Activated T-helper 17 cell treated with anti-CD3 and anti-CD28 coated beads, Interleukin-2, amount 50 U/mL, for 72 hours (primary cell): ENCODE measurements around the gene SLC13A3. TPM values are rescaled to one million over a fixed set of nuclear protein-coding genes. Genes with fewer than 3 reads are reported as not detected.

Source experiments
- ATAC-seq: fragments of 150-1000 bp; cut with Tn5 transposase; replicated peaks from 2 replicates; pipeline ENCODE4 v1.10.0; 2021; ENCODE audit warnings: mild to moderate bottlenecking, moderate library complexity
- H3K27ac Mint-ChIP-seq: one replicate; pipeline ENCODE4 v1.8.0; 2022; ENCODE audit warnings: mixed read lengths
- H3K27me3 Mint-ChIP-seq: one replicate; pipeline ENCODE4 v1.8.0; 2022; ENCODE audit warnings: mixed read lengths
- H3K36me3 Mint-ChIP-seq: one replicate; pipeline ENCODE4 v1.8.0; 2022; ENCODE audit warnings: low read depth, mild to moderate bottlenecking, mixed read lengths
- H3K4me1 Mint-ChIP-seq: one replicate; pipeline ENCODE4 v1.8.0; 2022; ENCODE audit warnings: mixed read lengths
- H3K4me3 Mint-ChIP-seq: one replicate; pipeline ENCODE4 v1.8.0; 2022; ENCODE audit warnings: mild to moderate bottlenecking, mixed read lengths
- H3K9me3 Mint-ChIP-seq: one replicate; pipeline ENCODE4 v1.8.0; 2022; ENCODE audit warnings: mixed read lengths
- total RNA-seq, 2 donors: library from RNA; stranded (reverse); gene quantifications; one replicate each; pipeline ENCODE4 v1.2.3, GENCODE V29; 2022

Gene SLC13A3
- total RNA-seq, 2 donors from 2014 or later, result not detected

DNA sequence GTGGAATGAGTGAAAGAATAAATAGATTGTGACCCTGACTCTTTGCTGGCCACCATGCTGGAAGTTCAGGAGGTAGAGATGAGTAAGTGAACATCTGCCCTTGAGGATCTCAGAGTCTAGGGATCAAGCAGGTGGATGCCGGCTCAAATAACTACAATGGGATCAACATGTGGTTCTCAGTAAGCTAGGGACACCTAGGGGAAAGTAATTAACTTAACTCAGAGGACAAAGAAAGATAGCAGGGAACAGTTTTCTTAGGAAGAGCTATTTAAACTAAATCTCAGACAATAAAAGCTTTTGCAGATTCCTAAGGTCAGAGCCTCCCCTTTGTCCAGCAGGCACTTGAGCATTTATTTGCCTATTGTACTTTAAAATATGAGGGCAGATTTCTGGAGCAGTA is 29.1 kb downstream of the SLC13A3 start:
- no peak for ATAC-seq
- peaks cover 20% of the 10 kb centered on the region for H3K27me3 Mint-ChIP-seq
- no peak overlapping the region for H3K27ac Mint-ChIP-seq
- no peaks in the 10 kb centered on the region for H3K36me3 Mint-ChIP-seq
- H3K4me1 Mint-ChIP-seq, result no peaks in the 10 kb centered on the region
- H3K4me3 Mint-ChIP-seq, result no peak overlapping the region
- peaks cover 6% of the 10 kb centered on the region for H3K9me3 Mint-ChIP-seq

DNA sequence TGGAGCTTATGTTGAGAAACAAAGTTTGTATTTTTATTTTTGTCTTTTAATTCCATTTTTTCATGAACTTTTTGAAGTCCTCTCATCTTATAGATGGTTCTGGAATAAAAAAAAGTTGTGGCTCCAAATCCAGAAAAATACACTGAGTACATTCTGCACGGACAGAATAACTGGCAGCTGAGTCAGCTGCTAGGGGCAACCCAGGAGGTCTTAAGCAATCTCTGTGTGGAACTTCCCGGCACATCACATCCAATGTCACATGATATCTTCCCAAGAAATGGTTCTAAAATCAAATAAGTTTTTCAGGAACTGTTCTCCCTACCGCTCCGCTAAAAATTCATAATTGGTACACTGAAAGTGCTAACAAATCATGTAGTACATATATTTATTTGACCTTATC is 29.8 kb downstream of the SLC13A3 start:
- Mint-ChIP-seq H3K36me3 (no peaks in the 10 kb centered on the region), H3K27me3 (peaks cover 16% of the 10 kb centered on the region), H3K9me3 (peaks cover 6% of the 10 kb centered on the region), H3K4me3 (no peak overlapping the region), H3K4me1 (no peaks in the 10 kb centered on the region), H3K27ac (no peak overlapping the region)
- no peak for ATAC-seq

DNA sequence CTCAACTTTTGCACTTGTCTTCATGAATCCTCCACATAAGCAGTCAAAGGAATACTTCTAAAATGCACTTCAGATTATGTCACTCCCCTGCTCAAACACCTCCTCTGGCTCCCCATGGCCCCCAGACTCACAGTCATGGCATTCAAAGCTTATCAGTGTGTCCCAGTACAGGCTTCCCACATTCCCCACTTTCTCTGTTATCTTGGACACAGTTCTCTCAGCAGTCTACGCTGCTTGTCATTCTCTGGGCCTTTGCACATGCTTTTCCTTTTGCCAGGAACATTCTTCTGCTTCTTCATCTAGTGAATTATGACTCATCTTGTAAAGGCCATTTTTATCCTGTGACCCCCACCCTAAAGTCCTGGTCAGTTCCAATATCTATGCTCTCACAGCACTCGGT is 31.8 kb downstream of the SLC13A3 start:
- H3K4me3 Mint-ChIP-seq, result no peak overlapping the region
- no peak for ATAC-seq
- peaks cover 16% of the 10 kb centered on the region for H3K27me3 Mint-ChIP-seq
- no peaks in the 10 kb centered on the region for H3K4me1 Mint-ChIP-seq
- peaks cover 6% of the 10 kb centered on the region for H3K9me3 Mint-ChIP-seq
- no peaks in the 10 kb centered on the region for H3K36me3 Mint-ChIP-seq
- no peak overlapping the region for H3K27ac Mint-ChIP-seq

DNA sequence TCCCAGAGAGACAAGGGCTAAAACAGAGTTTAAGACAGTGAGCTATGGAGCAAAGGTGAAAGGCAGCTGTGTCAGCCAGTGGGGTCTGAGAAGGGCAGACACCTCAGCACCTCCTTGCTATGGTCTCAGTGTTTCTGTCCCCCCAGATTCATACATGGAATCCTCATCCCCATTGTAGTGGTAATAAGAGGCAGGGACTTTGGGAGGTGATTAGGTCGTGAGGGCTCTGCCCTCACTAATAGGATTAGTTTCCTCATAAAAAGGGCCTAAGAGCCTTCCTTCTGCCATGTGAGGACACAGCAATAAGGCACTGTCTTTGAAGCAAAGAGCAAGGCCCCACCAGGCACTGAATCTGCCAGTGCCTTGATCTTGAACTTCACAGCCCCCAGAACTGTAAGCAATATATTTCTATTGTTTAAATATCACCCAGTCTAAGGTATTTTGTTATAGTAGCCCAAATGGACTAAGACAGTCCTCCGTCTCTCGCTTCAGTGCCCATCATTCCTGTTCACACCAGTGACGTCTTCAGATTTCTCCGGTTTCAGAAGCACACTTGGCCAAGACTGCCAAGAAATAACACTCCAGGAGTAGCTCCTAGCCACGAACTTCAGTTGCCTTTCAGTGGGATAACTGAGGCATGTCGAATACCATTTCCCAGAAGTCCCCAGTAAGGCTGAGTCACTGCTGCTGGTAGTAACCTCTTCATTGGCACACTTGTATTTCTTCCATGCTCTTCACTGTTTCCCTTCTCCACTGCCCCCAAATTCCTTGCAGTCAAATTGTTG is 32.8 kb downstream of the SLC13A3 start:
- Mint-ChIP-seq H3K36me3 (no peaks in the 10 kb centered on the region), H3K4me1 (no peaks in the 10 kb centered on the region), H3K27ac (no peak overlapping the region), H3K27me3 (peaks cover 13% of the 10 kb centered on the region), H3K9me3 (no peaks in the 10 kb centered on the region), H3K4me3 (no peak overlapping the region)
- ATAC-seq, result no peak

DNA sequence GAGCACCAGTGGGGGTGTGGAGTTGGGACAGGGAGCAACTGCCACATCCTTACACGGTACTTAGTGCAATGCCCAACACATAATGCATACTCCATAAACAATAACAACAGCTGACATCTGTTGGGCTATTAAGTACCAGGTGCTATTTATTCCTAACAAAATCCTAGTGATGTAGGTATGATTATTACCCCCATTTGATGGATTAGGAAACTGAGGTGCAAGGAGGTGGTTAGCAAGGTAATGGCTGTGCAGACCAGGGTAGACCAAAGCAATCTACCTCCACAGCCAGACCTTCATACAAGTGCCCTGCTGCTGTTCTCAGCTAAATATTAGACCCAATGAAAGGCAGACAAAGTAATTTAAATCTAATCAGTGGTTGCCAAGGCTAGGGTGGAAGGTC is 36.8 kb downstream of the SLC13A3 start:
- H3K9me3 Mint-ChIP-seq, result no peaks in the 10 kb centered on the region
- no peaks in the 10 kb centered on the region for H3K4me1 Mint-ChIP-seq
- no peaks in the 10 kb centered on the region for H3K36me3 Mint-ChIP-seq
- H3K4me3 Mint-ChIP-seq, result no peak overlapping the region
- H3K27me3 Mint-ChIP-seq, result peaks cover 14% of the 10 kb centered on the region
- no peak overlapping the region for H3K27ac Mint-ChIP-seq
- ATAC-seq, result no peak

DNA sequence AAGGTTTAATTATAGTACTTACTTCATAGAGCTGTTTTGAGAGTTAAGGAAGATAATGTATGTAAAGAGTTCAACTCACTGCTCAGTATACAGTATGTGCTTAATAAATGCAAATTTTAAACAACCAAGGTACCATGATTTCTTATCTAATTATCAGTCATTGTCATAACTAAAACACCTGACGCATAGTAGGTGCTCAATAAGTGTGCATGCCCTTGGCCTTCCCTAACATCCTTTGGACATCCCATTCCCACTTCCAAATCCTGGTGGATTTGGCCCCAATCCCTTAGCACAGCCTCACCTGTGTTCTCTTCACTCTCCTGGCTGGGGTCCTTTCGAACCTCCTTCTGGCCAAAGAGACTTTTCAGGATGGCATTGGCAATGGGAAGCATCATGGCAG is 41.1 kb downstream of the SLC13A3 start:
- H3K9me3 Mint-ChIP-seq, result no peaks in the 10 kb centered on the region
- no peak for ATAC-seq
- H3K27me3 Mint-ChIP-seq, result peaks cover 12% of the 10 kb centered on the region
- no peaks in the 10 kb centered on the region for H3K36me3 Mint-ChIP-seq
- no peak overlapping the region for H3K27ac Mint-ChIP-seq
- H3K4me3 Mint-ChIP-seq, result no peak overlapping the region
- no peaks in the 10 kb centered on the region for H3K4me1 Mint-ChIP-seq

DNA sequence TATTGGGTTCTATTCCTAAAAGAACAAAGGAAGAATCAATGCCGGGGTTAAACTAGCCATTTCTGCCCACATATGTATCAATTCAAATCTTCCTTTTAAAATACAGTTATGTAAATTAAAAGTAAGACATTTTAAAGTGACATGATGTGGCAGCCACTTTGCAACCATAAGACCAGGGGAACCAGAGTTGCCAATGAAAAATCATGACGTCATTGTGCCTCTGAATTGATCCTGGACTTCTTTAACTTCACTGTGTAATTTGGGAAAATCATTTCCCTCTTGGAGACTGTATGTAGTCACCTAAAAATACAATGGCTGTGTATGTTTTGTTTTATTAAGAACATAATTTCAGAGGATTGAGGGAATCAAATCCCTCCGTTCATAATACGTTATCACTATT is 42.2 kb downstream of the SLC13A3 start:
- H3K4me3 Mint-ChIP-seq, result no peak overlapping the region
- H3K27ac Mint-ChIP-seq, result no peak overlapping the region
- H3K9me3 Mint-ChIP-seq, result no peaks in the 10 kb centered on the region
- no peak for ATAC-seq
- peaks cover 11% of the 10 kb centered on the region for H3K27me3 Mint-ChIP-seq
- H3K36me3 Mint-ChIP-seq, result no peaks in the 10 kb centered on the region
- H3K4me1 Mint-ChIP-seq, result peaks cover under 1% of the 10 kb centered on the region

DNA sequence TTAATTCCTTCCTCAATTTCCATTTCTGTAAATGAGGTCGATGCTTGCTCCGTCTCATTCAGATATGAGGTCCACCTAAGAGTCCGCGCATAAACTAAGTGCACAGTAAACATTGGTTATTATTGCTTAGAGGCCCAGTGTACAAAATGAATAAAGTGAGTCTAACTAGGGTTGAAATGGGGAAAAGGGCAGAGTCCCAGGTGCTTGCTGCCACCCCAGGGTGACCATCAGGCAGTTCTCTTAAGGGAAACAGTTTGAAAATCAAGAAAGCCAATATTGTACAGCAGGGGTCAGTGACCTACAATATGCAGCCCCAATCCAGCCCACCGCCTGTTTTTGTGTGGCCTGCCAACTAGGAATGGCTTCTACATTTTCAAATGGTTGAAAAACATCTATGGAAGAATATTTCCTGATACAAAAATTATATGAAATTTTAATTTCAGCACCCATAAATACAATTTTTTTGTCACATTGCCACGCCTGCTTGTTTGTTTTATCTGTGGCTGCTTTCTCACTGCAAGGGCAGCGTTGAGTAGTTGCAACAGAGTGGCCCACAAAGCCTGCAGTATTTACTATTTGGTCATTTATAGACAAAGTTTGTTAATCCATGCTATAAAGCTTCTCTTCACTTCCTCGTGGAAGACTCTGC is 43.3 kb downstream of the SLC13A3 start:
- peaks cover 6% of the 10 kb centered on the region for H3K27me3 Mint-ChIP-seq
- no peak overlapping the region for H3K4me3 Mint-ChIP-seq
- no peak overlapping the region for H3K27ac Mint-ChIP-seq
- ATAC-seq, result no peak
- no peaks in the 10 kb centered on the region for H3K36me3 Mint-ChIP-seq
- no peaks in the 10 kb centered on the region for H3K9me3 Mint-ChIP-seq
- H3K4me1 Mint-ChIP-seq, result peaks cover 3% of the 10 kb centered on the region

DNA sequence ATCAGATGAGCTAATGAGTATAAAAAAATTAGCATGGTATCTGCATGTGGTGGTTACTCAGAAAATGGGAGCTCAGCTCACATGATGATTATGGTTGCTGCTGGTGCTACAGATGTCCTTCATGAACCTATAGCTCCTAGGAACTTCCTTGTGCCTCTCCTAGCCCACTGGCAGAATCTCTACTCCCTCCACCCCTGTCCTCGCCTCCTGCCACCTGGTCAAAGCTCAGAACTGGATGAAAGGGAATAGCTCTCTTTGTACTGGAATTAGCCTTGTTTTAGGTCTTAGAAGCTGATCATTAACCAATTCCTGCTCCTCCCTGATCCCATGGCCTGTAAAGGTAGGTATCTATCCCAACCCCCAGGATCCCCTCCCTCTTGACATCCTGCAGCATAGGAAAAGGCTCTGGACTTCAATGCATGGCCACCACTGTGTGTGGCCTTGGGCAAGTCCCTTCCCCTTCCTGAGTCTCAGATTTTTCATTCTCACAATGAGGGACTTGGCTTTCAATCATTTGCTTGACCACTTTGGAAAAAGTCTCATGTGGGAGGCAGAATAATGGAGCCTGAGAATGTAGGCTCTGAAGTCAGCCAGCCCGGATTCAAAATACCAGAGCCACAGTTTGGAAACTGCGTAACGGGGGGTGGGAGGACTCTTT is 43.9 kb downstream of the SLC13A3 start:
- Mint-ChIP-seq H3K9me3 (no peaks in the 10 kb centered on the region), H3K27ac (no peak overlapping the region), H3K4me1 (peaks cover 3% of the 10 kb centered on the region), H3K27me3 (peaks cover 3% of the 10 kb centered on the region), H3K36me3 (no peaks in the 10 kb centered on the region), H3K4me3 (no peak overlapping the region)
- ATAC-seq, result no peak

DNA sequence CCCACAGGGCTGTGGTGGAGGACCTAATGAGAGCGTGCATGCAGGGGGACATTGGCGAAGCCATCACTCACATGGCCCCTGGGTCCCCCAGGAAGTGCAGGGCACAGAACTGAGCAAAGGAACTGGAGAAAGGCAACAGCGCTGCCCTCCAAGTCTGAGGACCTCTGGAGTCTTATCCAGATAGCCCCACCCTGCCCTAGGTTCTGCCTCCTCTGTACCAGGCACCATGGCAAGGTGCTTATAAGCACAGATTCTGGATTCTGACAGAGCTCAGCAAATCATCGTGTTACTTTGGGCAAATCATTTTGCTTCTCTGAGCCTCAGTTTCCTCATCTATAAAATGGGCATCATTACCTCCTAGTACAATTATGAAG is 44.5 kb downstream of the SLC13A3 start:
- Mint-ChIP-seq H3K27me3 (peaks cover 3% of the 10 kb centered on the region), H3K36me3 (no peaks in the 10 kb centered on the region), H3K4me3 (no peak overlapping the region), H3K4me1 (peaks cover 3% of the 10 kb centered on the region), H3K9me3 (no peaks in the 10 kb centered on the region), H3K27ac (no peak overlapping the region)
- no peak for ATAC-seq

DNA sequence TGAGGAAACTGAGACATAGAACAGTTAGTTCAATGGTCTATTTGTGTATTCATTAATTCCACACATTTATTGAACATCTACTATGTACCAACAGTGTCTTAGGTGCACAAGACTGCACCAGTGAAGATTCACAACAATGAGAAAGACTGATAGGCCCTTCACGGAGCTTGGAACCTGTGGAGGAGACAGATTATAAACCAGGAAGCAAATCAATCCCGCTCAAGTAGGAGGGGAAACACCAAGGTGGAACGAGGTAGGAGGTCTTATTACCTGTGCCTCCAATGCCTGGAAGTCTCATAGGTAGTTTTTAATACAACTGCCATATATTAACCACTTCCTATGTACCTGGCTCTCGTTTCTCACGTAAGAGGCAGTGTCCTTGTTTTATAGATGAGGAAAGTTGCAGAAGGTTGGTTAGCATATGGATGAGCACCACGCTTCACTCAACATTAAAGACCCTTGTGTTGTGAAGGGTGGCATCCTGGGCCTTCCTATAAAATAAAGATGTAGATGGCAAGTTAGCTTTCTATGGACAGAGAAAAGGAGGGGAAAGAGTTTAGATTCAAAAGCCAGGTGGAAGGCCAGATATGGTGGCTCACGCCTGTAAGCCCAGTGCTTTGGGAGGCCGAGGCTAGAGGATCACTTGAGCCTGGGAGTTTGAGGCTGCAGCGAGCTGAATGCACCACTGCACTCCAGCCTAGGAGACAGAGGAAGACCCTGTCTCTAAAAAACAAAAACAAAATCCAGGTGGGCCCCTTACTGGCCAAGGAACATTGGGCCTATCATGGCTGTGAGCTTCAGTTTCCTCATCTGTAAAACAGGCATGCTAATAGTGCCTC is 45.1 kb downstream of the SLC13A3 start:
- ATAC-seq, result no peak
- Mint-ChIP-seq H3K36me3 (no peaks in the 10 kb centered on the region), H3K27me3 (peaks cover 3% of the 10 kb centered on the region), H3K4me3 (no peak overlapping the region), H3K9me3 (no peaks in the 10 kb centered on the region), H3K27ac (no peak overlapping the region), H3K4me1 (peaks cover 3% of the 10 kb centered on the region)

DNA sequence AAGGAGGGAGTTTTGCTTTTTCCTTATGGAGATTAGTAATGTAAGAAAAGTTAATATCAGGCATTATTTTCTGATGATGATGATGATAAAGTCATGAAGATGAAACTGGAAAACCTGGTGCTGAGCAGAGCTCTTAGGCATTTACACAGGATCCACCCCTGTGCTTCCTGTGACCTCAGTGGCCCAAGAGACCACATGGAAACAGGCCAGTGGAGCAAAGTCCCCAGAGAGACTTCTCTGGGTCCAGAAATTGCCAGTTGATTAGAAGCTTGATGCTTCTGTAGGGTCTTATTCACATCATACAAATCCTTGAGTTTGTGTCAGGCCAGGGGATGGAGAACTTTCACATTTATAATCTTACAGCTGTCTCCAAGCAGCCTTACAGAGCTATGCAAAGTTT is 46.1 kb downstream of the SLC13A3 start:
- no peak overlapping the region for H3K27ac Mint-ChIP-seq
- H3K4me1 Mint-ChIP-seq, result peaks cover 3% of the 10 kb centered on the region
- ATAC-seq, result no peak
- no peak overlapping the region for H3K4me3 Mint-ChIP-seq
- H3K9me3 Mint-ChIP-seq, result no peaks in the 10 kb centered on the region
- no peaks in the 10 kb centered on the region for H3K27me3 Mint-ChIP-seq
- no peaks in the 10 kb centered on the region for H3K36me3 Mint-ChIP-seq

DNA sequence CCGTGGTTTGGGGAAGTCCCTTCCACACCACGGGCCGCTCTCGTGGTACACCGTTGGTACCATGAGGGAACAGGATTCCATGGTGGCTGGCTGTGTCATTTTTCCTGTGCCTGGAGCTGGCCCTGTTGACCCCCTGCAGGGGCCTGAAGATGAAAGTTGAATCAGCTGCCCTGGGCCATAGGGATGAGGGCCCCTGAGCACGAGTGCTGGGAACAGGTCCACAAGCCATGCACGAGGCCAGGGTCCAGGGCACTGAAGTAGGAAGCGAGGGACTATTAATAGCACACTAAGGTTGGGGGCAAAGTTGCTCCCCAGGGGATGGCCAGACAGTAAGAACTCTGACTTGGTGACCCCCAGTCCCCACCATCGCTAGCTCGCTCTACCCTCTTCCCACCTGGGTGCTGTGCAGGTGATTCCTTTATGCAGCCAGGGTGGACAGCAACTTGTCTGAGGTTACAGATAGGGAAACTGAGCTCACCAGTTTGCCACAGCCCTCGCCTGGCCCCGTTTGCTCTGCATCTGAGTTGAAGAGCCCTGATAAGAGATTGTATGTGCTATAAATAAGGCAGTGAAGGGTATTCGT is 46.6 kb downstream of the SLC13A3 start:
- H3K27me3 Mint-ChIP-seq, result no peaks in the 10 kb centered on the region
- peaks cover 3% of the 10 kb centered on the region for H3K4me1 Mint-ChIP-seq
- no peak overlapping the region for H3K27ac Mint-ChIP-seq
- no peak overlapping the region for H3K4me3 Mint-ChIP-seq
- H3K36me3 Mint-ChIP-seq, result no peaks in the 10 kb centered on the region
- no peak for ATAC-seq
- no peaks in the 10 kb centered on the region for H3K9me3 Mint-ChIP-seq

DNA sequence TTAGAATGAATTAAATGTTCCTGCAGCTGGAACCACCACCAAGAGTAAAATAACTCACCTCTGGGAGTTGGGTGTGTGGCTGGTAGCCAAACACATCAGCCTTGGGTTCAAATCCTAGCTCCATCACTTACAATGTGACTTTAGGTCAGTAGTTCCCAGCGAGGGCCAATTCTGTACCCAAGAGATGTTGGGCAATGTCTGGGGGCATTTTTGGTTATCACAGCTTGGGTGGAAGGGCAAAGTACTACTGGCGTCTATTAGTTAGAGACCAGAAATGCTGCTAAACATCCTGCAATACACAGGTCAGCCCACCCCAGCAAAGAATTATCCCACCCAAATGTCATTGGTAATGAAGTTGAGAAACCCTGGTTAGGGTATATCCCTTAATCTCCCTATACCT is 48.8 kb downstream of the SLC13A3 start:
- no peak overlapping the region for H3K27ac Mint-ChIP-seq
- no peaks in the 10 kb centered on the region for H3K9me3 Mint-ChIP-seq
- H3K36me3 Mint-ChIP-seq, result no peaks in the 10 kb centered on the region
- H3K4me1 Mint-ChIP-seq, result peaks cover 3% of the 10 kb centered on the region
- H3K27me3 Mint-ChIP-seq, result peaks cover 7% of the 10 kb centered on the region
- ATAC-seq, result no peak
- no peak overlapping the region for H3K4me3 Mint-ChIP-seq
